Right lung (tissue), 5 donors: ENCODE results near the gene HOMER3. TPM values are rescaled to one million over a fixed set of nuclear protein-coding genes. Genes with fewer than 3 reads are reported as not detected.
A peak's percentile ranks its signal among the peaks of the same experiment; 100 is the strongest.
"Not testable (repeated sequence)": the region's sequence is repeated elsewhere in the genome, so short reads cannot be mapped to it uniquely, and the experiment has no call there.

Source experiments
- DNase-seq, 2 donors: peaks; one replicate each; pipeline ENCODE4 v3.0.0-alpha.2; 2013
- polyA plus RNA-seq, 5 donors: library from polyadenylated mRNA; unstranded; fragments of 120-200 nt; gene quantifications; one replicate each; pipeline versions ENCODE4 v1.2.1 to v1.2.3, GENCODE V29; 2013; ENCODE audit warnings: inconsistent platforms in 1 of 5, low replicate concordance in 1 of 5; ENCODE audit not compliant: insufficient read length in 5 of 5, insufficient read depth in 1 of 5

The HOMER3 gene
- polyA plus RNA-seq, 5 donors = 45.0 to 77.3 (median 53.8) TPM

DNA sequence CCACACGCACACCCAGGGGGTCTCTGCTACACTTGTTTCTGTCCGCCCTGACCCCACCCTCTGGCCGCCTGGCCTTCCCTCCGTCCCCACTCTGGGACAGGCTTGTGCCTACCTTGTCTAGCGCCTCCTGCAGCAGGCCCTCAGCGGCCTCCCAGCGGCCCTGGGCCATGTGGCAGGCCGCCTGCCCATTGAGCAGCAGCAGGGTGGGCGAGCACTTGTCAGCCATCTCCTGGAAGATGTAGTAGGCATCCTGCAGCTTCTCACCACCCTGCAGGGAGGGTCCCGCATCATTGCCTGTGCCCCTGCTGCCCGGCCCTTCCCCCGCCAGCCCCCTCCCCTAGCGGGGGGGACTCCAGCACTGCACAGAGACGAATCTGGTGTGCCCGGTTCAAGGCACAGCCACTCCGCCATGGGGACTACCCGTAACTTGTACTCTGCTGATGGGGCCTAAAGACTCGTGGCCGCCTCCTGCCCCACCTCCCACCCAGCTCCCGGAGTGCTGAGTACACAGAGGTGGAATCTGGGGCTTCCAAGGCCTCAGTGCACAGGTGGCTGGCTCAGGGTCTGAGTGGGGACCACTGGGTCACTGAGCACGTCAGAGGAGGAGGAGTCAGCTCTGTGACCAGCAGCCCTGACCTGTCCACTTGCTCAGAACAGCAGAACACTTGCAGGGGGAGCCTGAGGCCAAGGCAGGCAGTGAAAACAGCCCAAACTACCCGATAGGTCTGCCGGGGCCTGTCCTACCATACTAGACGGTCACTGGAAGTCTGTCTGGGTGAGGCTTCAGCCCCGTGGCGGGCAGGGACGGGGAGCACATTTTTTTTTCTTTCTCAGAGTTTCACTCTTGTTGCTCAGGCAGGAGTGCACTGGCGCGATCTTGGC, 37.6 kb downstream of the HOMER3 start:
- no peak for DNase-seq

DNA sequence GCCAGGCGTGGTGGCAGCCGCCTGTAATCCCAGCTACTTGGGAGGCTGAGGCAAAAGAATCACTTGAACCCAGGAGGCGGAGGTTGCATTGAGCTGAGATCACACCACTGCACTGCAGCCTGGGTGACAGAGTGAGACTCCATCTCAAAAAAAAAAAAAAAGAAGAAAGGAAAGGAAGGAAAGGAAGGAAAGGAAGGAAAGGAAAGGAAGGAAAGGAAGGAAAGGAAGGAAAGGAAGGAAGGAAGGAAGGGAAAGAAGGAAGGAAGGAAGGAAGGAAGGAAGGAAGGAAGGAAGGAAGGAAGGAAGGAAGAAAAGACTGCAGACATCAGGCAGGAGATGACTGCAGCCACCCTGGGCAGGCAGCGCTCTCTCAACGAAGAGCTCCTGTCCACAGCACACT, 38.5 kb downstream of the HOMER3 start:
- DNase-seq = not testable (repeated sequence)

DNA sequence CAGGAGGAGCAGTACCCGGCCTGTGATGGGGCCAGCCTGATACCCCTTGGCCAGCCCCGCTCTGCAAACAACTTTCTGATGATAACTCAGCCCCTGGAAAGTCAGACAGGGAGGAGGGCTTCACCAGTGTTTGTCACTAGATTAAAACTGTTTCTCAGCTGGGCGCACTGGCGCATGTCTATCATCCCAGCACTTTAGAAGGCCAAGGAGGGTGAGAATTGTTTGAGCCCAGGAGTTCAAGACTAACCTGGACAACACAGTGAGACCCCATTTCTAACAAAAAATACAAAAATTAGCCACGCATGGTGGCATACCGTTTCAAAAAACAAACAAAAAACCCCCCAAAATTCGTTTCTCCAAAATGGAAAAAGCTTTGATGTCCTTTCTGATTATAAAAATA, 39.5 kb downstream of the HOMER3 start:
- no peak for DNase-seq

DNA sequence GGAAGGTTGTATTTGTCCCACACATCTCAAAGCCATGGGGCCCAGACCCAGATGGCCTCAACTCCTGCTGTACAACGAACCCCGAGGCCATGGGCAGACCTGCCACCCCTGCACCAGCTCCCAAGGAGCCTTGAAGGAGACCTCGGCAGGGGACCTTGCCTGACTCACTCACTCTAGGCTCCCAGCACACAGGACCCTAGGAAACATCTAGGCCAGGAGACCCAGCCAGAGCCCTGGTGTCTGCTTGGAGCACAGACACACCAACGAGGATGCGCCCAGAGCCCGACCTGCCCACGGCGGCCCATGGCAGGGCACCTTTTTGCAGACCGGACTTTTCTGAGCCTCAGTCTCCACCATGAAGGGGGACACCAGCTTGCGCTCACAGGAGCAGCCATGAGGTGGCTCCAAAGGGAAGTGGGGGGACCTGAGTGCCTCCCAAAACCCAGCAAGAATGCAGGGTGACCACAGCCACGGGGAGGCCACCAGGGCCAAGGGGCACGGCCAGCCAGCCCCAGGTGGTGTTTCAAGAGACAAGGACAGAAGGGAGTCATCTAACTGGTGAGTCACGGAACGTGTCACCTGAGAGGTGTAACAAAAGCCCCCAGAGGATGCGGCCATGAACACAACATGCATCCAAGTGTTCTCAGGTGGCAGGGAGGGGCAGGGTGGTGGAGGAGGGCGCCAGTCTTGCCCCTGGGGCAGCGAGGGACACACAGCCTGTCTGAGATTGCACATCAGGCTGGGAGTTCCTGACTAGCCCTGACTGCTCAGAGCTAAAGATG, 40.1 kb downstream of the HOMER3 start:
- DNase-seq = no peak

DNA sequence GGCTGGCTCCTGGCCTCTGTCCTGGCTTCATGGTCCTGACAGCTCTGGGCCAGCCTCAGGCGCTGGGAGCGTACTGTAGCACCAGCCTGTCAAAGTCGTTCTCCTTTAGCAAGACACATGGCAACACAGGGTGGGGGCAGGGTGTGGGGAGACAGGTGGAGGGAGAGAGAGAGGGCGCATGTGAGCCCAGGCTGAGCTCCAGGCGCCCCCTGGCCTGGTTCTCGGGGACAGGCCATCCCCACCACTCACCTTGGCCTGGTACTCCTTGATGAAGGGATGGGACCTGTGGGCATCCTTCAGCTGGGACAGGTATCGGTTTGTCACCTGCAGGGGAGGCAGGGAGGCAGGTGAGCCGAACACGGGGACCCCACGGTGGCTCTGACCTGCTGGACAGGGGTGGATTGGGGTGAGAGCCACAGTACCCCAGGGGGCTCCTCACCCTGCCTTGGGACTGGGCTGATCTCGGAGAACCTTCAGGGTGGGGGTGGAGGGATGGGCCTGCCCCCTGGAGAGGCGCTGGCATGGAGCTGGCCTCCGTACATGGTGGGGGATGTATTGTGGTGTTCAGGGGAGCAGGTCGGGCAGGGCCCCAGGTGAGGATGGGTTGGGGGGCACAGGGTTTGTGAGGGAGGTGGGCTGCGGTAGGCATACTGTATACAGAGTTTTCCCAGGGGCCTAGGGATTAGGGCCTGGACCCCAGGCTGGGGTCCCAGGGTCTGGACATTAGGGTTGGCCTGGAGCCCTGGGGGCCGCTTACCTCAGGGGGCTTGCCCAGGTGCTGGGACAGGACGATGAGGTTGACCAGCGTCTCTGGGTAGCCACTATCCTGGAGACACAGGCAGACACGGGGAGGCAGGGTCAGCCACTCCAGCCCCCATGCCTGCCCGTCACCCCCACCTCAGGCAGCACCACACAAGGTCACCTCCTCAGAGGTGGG, 41.1 kb downstream of the HOMER3 start:
- no peak for DNase-seq

DNA sequence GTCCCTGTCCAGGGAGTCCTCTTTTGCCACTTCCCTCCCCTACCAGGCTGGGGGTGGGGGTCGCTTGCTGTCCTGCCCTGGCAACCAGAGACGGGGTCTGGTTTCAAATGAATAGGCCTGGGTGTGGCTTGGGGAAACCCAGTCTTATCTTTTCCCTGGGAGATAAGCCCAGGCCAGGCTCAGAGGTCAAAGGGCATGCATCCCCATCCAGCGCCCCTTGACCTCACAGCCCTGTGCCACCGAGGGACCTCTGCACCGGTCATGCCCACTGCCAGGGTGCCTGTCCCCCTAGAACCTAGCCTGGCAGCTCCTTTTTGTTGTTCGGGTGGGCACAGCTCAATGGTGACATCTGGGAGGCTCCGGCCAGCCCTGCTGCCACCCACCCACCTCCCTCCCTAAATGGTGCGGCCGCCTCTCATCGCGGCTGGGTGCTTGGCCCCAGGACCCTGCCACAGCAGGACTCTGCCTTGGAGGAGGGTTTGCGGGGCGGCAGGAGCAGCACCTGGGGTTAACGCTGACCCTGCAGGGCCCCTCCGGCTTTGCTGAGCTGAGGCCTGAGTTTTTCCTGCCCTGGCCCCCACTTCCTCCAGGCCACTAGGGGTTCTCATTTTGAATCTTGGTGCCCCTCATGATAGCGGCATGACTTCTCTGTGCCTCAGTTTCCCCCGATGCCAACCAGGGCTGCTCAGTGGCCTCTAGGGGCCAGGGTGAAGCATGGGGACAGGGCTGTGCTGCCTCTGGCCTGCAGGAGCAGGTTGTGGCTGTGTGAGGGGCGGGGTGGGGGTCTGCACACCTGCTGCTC, 42.2 kb downstream of the HOMER3 start:
- no peak for DNase-seq

DNA sequence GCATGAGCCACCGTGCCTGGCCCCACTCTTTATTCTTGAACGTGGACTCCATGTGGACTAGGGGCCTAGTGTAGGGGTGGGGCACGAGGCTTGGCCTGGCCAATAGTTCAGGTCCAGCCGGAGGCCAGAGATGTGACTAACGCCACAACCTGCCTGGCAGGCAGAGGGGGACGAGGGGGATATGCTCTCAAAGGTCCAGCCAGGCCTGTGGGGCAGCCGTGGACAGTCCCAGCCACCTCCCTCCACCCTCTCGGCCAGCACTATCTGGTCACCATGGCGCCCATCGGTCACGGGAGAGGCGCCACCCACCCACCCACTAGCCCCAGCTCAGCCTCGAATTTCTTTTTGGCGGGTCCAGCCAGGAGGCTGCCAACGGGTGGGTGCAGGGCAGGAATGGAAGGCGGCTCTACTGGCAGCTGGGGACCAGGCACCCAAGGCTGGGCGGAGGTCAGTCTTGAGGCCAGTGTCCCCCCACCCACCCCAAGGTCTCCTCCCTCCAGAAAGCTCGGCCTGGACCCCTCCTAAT, 42.9 kb downstream of the HOMER3 start:
- DNase-seq = no peak

DNA sequence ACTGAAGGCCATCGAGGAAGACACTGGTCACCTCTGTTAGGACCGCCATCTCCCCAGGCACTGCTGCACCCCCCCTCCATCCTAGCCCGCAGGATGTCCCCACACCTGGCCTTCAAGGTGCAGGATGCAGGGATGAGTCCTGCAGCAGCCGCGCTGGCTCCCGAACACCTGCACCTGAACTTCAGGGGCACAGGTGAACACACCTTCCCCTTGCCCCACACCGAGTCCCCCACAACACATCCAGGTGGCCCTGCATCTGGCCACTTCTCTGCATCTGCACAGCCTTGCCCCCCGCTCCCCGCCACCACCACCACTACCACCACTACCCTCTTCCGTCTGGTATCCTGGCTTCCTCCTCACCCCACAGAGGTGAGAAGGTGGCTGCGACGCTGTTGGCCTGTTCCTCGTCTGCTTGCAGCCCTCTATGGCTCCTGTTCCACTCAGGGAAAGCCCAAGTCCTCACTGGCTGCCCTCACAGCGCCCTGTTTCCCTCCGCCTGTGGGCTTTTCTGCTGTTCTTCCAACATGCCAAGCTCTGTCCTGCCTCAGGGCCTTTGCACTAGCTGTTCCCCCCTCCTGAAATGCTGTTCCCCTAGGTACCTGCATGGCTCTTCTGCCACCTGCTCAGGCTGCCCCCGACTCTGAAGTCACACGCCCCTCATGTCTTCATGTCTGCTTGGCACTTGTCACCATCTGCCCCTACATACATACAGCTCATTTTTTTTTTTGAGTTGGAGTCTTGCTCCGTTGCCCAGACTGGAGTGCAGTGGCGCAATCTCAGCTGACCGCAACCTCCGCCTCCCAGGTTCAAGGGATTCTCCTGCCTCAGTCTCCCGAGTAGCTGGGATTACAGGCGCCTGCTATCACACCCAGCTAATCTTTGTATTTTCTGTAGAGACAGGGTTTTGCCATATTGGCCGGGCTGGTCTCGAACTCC, 43.7 kb downstream of the HOMER3 start:
- DNase-seq = no peak

DNA sequence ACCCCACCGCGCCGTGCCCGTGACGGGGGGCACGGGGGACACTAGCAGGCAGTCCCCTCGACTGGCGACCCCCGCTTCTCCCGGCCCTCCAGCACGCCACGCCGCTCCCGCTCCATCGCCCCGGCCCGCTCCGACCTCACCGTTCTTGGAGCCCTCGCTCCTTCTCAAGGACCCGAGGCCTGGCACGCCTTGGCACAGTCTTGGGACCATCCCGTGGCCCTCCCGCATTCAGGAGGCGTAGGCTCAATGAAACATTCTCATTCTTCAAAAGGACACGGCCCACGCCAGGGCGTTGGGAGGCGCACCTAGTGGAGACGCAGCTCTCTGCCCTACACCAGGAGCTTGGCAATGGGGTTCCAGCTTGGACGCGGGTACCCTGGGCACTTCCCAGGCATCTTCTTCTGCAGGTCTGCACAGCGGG, 44.6 kb downstream of the HOMER3 start:
- DNase-seq = no peak

DNA sequence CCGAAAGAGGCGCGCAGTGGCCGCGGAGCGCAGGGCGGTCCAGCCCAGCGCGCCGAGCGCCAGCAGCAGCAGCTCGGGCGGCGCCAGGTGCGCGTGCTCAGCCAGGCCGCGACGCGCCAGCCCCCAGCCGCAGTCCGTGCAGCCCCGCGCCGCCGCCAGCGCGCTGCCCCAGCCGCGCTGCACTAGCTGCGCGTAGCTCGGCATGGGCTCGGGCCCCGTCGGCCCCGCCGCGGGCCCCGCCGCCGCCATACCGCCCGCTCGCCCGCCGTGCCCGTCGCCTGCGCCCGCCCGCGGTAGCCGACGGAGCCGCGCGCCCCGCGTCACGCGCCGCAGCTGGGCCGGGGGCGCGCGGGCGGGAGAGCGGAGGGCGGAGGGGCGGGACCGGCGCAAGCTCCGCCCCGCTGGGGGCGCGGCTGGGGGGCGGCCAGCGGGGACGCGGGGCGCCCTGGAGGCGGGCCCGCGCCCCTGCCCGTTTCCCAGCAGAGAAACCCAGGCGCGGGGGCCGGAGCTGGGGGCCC, 45.1 kb downstream of the HOMER3 start, which contains the start of gene CERS1:
Gene CERS1 (minus strand): TSS at position 335 of the 518 bp plus-strand sequence. CDS start 86 bp downstream, at position 249.
- DNase-seq = no peak

DNA sequence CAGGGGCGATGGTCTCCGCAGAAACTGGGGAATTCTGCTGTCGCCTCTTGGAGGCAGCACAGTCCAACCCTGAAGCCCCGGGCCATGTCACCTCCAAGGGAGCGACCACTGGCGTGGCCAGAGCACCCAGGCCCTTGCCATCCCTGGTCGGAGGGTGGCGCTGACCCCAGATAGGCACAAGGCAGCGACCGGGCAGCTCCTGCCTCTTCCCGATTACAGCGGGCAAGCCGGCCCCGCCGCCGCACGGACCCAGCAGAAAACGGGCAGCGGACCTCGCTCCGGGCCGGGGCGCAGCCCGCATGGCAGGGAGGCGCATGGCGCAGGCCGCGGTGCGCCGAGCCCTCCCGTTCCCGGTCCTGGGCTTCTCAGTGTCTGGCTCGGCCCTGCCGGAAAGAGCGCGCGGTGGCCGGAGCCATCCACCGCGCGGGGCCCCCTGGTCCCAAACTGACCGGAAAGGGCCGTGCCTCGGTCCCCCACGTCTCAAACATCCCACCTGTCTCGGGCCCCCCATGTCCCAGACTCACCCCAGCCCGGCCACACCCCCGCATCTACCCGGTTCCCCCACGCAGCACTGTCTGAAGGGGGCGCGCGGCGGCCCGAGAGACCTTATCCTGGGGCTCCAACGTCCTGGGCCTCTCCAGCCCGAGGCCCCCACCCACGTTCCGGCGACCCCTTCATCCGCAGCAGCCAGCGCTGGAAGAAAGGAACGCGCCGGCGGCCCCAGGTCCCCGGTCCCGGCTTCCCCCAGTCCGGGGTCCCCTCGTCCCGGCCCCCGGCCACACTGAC, 45.8 kb downstream of the HOMER3 start:
- no peak for DNase-seq

DNA sequence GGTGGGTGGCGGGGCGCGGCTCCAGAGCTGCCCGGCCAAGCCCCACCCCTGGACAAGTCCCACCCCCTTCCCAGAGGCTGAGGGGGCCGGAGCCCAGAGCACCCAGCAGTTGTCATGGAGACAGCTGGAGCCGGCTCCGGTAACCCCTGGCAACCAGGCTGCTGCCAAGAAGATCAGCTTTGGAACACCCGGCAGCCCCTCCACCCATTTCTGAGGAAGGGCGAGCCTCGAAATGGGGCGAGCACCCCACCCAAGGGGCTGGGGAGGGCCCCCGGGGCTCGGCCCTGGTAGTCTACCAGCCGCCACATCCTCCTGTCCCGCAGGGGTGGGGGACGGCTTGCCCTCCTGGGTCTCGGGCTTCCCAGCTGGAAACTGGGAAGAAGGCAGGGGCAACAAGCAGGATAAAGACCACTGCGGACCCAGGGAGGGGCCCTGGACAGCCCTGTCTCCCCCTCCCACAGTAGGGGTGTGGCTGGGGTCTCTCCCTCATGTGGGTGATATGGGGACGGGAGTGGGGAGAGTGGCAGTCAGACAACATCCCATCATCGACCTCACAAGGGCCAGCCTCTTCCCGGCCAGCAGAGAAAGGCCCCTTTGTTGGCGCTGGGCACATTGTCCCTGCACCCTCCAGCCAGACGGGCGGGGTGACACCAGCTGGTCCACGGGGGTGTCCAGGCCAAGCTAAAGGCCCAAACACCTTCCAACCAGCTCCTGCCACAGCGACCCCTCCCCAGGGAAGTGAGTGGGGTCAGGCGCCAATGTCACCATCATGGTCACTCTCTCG, 46.6 kb downstream of the HOMER3 start:
- peak; percentile 68 to 77 for DNase-seq

DNA sequence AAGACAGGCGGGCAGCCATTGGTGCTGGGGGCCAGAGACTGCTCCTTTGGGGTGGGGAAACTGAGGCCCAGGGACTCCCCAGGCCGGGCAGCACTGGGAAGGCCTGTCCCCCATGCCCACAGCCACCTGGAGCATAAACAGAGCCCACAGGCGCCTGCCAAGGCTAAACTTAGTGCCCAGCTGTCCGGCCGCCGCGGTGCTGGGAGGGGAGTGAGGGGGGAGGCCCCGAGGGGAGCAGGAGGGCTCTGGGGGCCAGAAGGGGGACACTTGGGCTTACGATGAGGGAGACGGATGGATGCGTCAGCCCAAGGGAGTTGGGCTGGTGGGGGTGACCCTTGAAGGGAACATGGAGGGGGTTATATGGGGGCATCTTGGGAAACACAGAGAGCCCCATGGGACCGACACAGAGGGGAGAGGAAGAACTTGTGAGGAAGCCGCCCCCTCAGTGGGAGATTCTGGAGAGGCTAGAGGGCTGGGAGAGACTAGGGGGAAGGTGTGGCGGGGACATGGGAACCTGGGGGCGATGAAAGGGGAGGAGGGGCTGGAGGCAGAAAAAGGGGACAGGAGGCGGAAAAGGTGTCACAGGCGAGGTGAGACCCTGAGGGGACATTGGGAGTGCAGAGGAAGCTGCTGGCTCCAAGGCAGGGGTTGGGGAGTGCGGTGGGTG, 47.3 kb downstream of the HOMER3 start:
- DNase-seq = no peak

DNA sequence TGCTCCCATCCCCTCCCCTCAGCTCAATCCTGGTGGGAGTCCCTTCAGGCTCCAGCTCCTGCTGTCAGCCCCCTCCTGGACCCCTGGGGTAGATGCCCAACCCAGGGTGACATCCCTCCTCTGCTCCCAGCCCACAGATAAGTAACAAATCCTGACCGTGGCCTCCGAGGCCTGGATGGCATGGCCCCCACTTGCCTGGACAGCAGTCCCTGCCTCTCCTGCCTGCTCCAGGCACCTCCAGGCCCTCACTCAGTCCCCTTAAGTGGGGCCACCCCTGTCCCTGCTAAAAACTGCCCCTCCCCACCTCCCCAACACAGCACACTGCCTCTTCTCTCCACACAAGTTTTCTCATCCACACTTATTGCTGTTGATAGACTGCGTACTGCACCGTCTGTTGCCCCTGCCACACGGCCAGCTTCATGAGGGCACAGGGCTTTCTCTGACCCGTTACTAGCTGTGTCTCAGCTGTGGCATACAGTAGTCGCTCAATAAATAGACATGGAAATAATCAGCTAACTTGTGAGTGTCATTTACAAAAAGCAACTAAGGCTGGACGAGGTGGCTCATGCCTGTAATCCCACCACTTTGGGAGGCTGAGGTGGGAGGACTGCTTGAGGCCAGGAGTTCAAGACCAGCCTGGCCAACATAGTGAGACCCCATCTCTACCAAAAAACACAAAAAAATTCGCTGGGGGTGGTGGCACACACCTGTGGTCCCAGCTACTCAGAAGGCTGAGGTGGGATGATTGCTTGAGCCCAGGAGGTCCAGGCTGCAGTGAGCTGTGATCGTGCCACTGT, 50.9 kb downstream of the HOMER3 start:
- no peak for DNase-seq

DNA sequence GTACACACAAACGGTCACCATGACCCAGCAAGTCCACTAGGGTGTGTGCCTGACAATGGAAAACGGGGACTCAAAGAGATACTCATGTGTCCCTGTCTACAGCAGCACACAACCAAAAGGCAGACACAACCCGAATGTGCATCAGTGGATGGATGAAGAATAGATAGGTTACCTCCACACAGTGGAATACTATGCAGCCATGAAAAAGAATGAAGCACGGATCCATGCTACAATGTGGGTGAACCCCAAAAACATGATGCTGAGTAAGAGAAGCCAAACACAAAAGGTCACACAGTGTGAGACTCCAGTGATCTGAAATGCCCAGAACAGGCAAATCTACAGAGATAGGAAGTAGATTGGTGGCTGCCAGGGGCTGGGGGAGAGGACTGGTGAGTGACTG, 54.0 kb downstream of the HOMER3 start:
- no peak for DNase-seq
